ENCODE data around the gene CRACR2B. TPM values are rescaled to one million over a fixed set of nuclear protein-coding genes. Genes with fewer than 3 reads are reported as not detected.
A peak's percentile ranks its signal among the peaks of the same experiment; 100 is the strongest.

The CRACR2B gene
- total and polyA plus RNA-seq, 2 of the 8 experiments (the other 6 are each of a cell fraction or from before 2014, with no cell fraction given) = 18.2 to 26.4 TPM

- FAIRE-seq = no peak
- H3K27ac ChIP-seq (ENCODE audit: low read depth, low read length) = no peak overlapping the region
- H2BK120ac ChIP-seq (replicated peaks; ENCODE audit: low read depth, low read length) = no peak overlapping the region
- ChIA-PET CTCF (ENCODE audit: partially characterized antibody) (interaction anchor here (1.0 to 10.5 kb wide), 11 partner anchors 8 to 195 kb away, joined by 3 to 74 read pairs (median 4); partner anchors contain the start of gene TSPAN4), POLR2A (ENCODE audit: partially characterized antibody) (interaction anchor here (0.6 to 13.8 kb wide), 8 partner anchors 11 to 194 kb away, joined by 3 to 234 read pairs (median 4); partner anchors contain the start of genes CD151, PIDD1, POLR2L and RPLP2)
- H3K56ac ChIP-seq (replicated peaks; ENCODE audit: insufficient read length, low read depth, low read length) = no peak overlapping the region
- peaks cover 21 to 56% of the 10 kb centered on the region in 2 experiments for H4K20me1 ChIP-seq (replicated peaks in 1 of 2; ENCODE audit: control insufficient read depth in 1 of 2, insufficient read depth in 2 of 2, low read length in 2 of 2)
- H2BK12ac ChIP-seq (ENCODE audit: low read depth, low read length) = no peak overlapping the region
- H3K27me3 ChIP-seq (replicated peaks in 1 of 4; ENCODE audit: control insufficient read depth in 3 of 4, extremely low read depth in 1 of 4, insufficient read depth in 3 of 4, low read length in 3 of 4) = peaks cover 0 to 2% (median 0%) of the 10 kb centered on the region in 4 experiments; a peak in 2 of 7 replicates
- no peaks in the 10 kb centered on the region for H3K9me3 ChIP-seq (ENCODE audit: insufficient read depth in 2 of 2, low read depth in 1 of 2, low read length in 1 of 2)
- no peak for TF ChIP-seq SIX5 (IDR thresholded peaks at IDR 0.05; ENCODE audit: low read depth, low read length)
- no peak for TF ChIP-seq CBX5 (IDR thresholded peaks at IDR 0.05; ENCODE audit: low read depth, low read length)
- TF ChIP-seq SP4 (IDR thresholded peaks at IDR 0.05; ENCODE audit: low read length) = no peak
- H2BK15ac ChIP-seq (ENCODE audit: low read length) = no peak overlapping the region
- H4K8ac ChIP-seq (ENCODE audit: extremely low read depth, insufficient read depth, low read length) = no peak overlapping the region; the same call in 1 of the 2 replicates
- no peak overlapping the region for H3K18ac ChIP-seq (ENCODE audit: extremely low read depth, low read length)
- H3K23ac ChIP-seq (ENCODE audit: insufficient read length) = no peak overlapping the region
- H2AK5ac ChIP-seq (ENCODE audit: low read depth, low read length) = no peak overlapping the region
- H3K23me2 ChIP-seq (ENCODE audit: low read depth, low read length) = no peaks in the 10 kb centered on the region
- no peak overlapping the region for H2BK20ac ChIP-seq (ENCODE audit: low read length)
- H2AFZ ChIP-seq (ENCODE audit: low read length) = no peak overlapping the region
- peaks cover 5% of the 10 kb centered on the region for H3K79me1 ChIP-seq (ENCODE audit: low read depth, low read length)
- H3K9ac ChIP-seq (replicated peaks in 1 of 4; ENCODE audit: extremely low read depth in 1 of 4, low read depth in 3 of 4, low read length in 3 of 4) = no peak overlapping the region
- H4K91ac ChIP-seq (replicated peaks; ENCODE audit: insufficient read length, low read length) = no peak overlapping the region
- WGBS, 2 experiments (ENCODE audit: extremely low coverage in 1 of 2, insufficient coverage in 1 of 2, insufficient read length in 1 of 2, insufficient replicate concordance in 2 of 2, low coverage in 1 of 2, low lambda C conversion rate in 2 of 2, missing lambda C conversion rate in 1 of 2) = 88% methylated on average over 7 of the region's 8 CpGs; no CpG with 5 or more reads in 1 of the 2 experiments
- H2BK5ac ChIP-seq (ENCODE audit: low read depth, low read length) = no peak overlapping the region
- no peak overlapping the region for H4K5ac ChIP-seq (ENCODE audit: insufficient read length, low read depth, low read length)
- H3K4me3 ChIP-seq (ENCODE audit: extremely low read depth in 1 of 4, insufficient read depth in 2 of 4, low read depth in 3 of 4, low read length in 4 of 4) = no peak overlapping the region
- H3K14ac ChIP-seq (ENCODE audit: insufficient read length) = no peak overlapping the region
- no peak overlapping the region for H3K4me2 ChIP-seq (ENCODE audit: insufficient read depth in 1 of 2, low read depth in 2 of 2, low read length in 2 of 2)
- no peaks in the 10 kb centered on the region for H3K36me3 ChIP-seq (ENCODE audit: control insufficient read depth in 2 of 4, insufficient read depth in 4 of 4, low read length in 3 of 4)
- H3K4me1 ChIP-seq (replicated peaks in 1 of 4; ENCODE audit: control insufficient read depth in 3 of 4, insufficient read depth in 4 of 4, low read length in 3 of 4) = peaks cover 0 to 17% (median 12%) of the 10 kb centered on the region in 4 experiments; a peak in 6 of 7 replicates
- H3K79me2 ChIP-seq (ENCODE audit: control insufficient read depth in 1 of 2, insufficient read depth in 2 of 2, low read length in 2 of 2) = no peaks in the 10 kb centered on the region; a peak in 1 of 4 replicates
- no peak overlapping the region for H3K4ac ChIP-seq (replicated peaks; ENCODE audit: insufficient read length, low read depth, low read length)
- DNase-seq (ENCODE audit: low read depth in 1 of 2, low spot score in 2 of 2) = peak in 1 of 2 experiments; percentile 55
These were observed 28.7 kb downstream of the CRACR2B start for GRCh38 chr11:856397-856796.

Data from H1 (cell line).